ENCODE data around the gene RAB11FIP5. TPM values are rescaled to one million over a fixed set of nuclear protein-coding genes. Genes with fewer than 3 reads are reported as not detected.

RAB11FIP5 gene
- total and polyA plus RNA-seq, 2 of the 4 experiments (the other 2 are of a cell fraction) = 21.5 to 34.5 TPM

- Histone ChIP-seq H3K4me3 (ENCODE audit: insufficient read depth, low read depth, low read length) (no peak overlapping the region), H3K4me2 (ENCODE audit: low read depth, low read length) (no peak overlapping the region), H3K18ac (ENCODE audit: low read depth, low read length) (no peak overlapping the region), H4K8ac (ENCODE audit: low read depth in 2 of 2, low read length in 2 of 2) (no peak overlapping the region), H3K27ac (ENCODE audit: insufficient read depth, low read length) (no peak overlapping the region), H3K4ac (ENCODE audit: low read depth, low read length) (no peak overlapping the region), H3K9me1 (ENCODE audit: insufficient read depth, low read length) (peaks cover 7% of the 10 kb centered on the region; the same call in 1 of the 2 replicates), H4K91ac (ENCODE audit: insufficient read depth, low read depth, low read length) (no peak overlapping the region), H3K9me3 (ENCODE audit: control insufficient read depth, insufficient read depth, low read length) (no peaks in the 10 kb centered on the region), H3K56ac (ENCODE audit: extremely low read depth, insufficient read depth, low read length) (no peak overlapping the region), H2BK15ac (ENCODE audit: low read depth, low read length) (no peak overlapping the region), H4K5ac (ENCODE audit: low read depth, low read length) (no peak overlapping the region), H2AFZ (replicated peaks; ENCODE audit: low read length, poor library complexity) (no peak overlapping the region), H3K9ac (ENCODE audit: low read depth, low read length) (no peak overlapping the region), H2BK5ac (ENCODE audit: low read depth, low read length, poor library complexity, severe bottlenecking) (no peak overlapping the region), H3K14ac (replicated peaks; ENCODE audit: low read depth, low read length) (no peak overlapping the region), H3K79me1 (ENCODE audit: low read depth in 1 of 2, low read length in 2 of 2) (peaks cover 3 to 13% of the 10 kb centered on the region in 2 experiments; a peak in 3 of 4 replicates), H2AK9ac (replicated peaks; ENCODE audit: low read depth, low read length, poor library complexity) (no peak overlapping the region), H4K20me1 (ENCODE audit: insufficient read depth, low read length) (no peaks in the 10 kb centered on the region; the same call in none of the 2 replicates), H3K27me3 (ENCODE audit: control insufficient read depth, insufficient read depth, low read length) (no peaks in the 10 kb centered on the region), H3K23ac (ENCODE audit: low read depth, low read length) (no peak overlapping the region), H3K4me1 (ENCODE audit: control insufficient read depth, insufficient read depth, low read length) (no peaks in the 10 kb centered on the region), H2BK20ac (ENCODE audit: low read depth, low read length) (no peak overlapping the region), H2BK120ac (ENCODE audit: low read depth, low read length) (no peak overlapping the region), H2AK5ac (ENCODE audit: low read depth, low read length) (no peak overlapping the region), H3K36me3 (ENCODE audit: control insufficient read depth, insufficient read depth, low read length) (peaks cover 5% of the 10 kb centered on the region; the same call in 1 of the 2 replicates)
- CTCF ChIA-PET = no interaction called here
- DNase-seq = no peak
- in situ Hi-C loops (cut with MboI; ENCODE audit: low sequenced_read_pairs) = no loop called here
- no peak for ATAC-seq (ENCODE audit: low read depth)
- WGBS, 2 experiments (ENCODE audit: extremely low coverage in 2 of 2, insufficient read length in 1 of 2) = no CpG with 5 or more reads among the region's 6 CpGs
- intact Hi-C loops (cut with micrococcal nuclease) = no loop called here
- POLR2A ChIA-PET (ENCODE audit: unreplicated experiment) = no interaction called here
- TF ChIP-seq NFE2L2 (IDR thresholded peaks at IDR 0.05; ENCODE audit: low read depth, low read length) (no peak), BHLHE40 (IDR thresholded peaks at IDR 0.05; ENCODE audit: low read depth, low read length) (no peak), USF2 (IDR thresholded peaks at IDR 0.05; ENCODE audit: low read depth, low read length) (no peak), POLR2A (IDR thresholded peaks at IDR 0.05; ENCODE audit: low read depth, low read length) (no peak), CEBPB (IDR thresholded peaks at IDR 0.05; ENCODE audit: low read depth, low read length) (no peak), SMC3 (IDR thresholded peaks at IDR 0.05; ENCODE audit: low read depth, low read length) (no peak), RCOR1 (IDR thresholded peaks at IDR 0.05; ENCODE audit: insufficient replicate concordance, low read length) (no peak), MXI1 (IDR thresholded peaks at IDR 0.05; ENCODE audit: borderline replicate concordance, low read depth, low read length) (no peak), RAD21 (IDR thresholded peaks at IDR 0.05; ENCODE audit: low read length) (no peak), CTCF (conservative IDR thresholded peaks at IDR 0.05; ENCODE audit: low read depth, low read length) (no peak), RFX5 (IDR thresholded peaks at IDR 0.05; ENCODE audit: low read depth, low read length) (no peak), ELK1 (IDR thresholded peaks at IDR 0.05; ENCODE audit: borderline replicate concordance, low read depth, low read length) (no peak), MAFK (IDR thresholded peaks at IDR 0.05; ENCODE audit: low read depth, low read length) (no peak), CHD1 (IDR thresholded peaks at IDR 0.05; ENCODE audit: low read depth, low read length) (no peak), MAZ (IDR thresholded peaks at IDR 0.05; ENCODE audit: borderline replicate concordance, low read depth, low read length) (no peak), FOS (IDR thresholded peaks at IDR 0.05; ENCODE audit: low read depth, low read length) (no peak)
- no TSS peak for BruUV-seq (replicated peaks)
- dilution Hi-C loops (cut with HindIII; ENCODE audit: low sequenced_read_pairs, unreplicated experiment) = no loop called here
These were observed 74.7 kb downstream of the RAB11FIP5 start for GRCh38 chr2:73037947-73038585.
